Tongue (tissue), 2 donors: ENCODE results near the gene NCOA3. TPM values are rescaled to one million over a fixed set of nuclear protein-coding genes. Genes with fewer than 3 reads are reported as not detected.

Source experiments
- DNase-seq: peaks from one replicate; pipeline ENCODE4 v3.0.0-alpha.2; 2015
- total RNA-seq: library from RNA; depleted of rRNA; stranded (reverse); fragments of >200 nt; gene quantifications from one replicate; pipeline ENCODE4 v1.2.3, GENCODE V29; 2014

Gene NCOA3
- total RNA-seq, 1 donor from 2014 or later: 35.8 TPM

GRCh38 chr20:47600967-47601547, 99.4 kb downstream of the NCOA3 start:
- no peak for DNase-seq

DNA sequence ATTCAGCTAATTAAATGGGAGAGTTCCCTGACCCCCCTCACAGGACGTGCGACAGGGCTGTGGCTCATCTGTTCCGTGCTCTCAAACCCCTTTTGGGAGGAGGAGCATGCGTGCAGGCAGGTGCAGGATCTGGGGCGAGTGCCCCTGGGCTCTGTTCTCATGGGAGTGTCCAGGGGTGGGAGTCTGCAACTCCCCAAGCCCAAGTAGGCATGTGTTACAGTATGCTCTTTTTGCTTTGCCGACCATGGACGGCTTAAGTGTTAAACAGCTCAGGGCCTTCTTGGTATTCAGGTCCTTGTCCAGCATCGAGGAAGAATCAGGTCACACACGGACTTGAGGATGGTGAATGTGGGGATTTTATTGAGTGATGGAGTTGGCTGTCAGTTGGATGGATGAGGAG, 101.6 kb downstream of the NCOA3 start:
- no peak for DNase-seq

DNA sequence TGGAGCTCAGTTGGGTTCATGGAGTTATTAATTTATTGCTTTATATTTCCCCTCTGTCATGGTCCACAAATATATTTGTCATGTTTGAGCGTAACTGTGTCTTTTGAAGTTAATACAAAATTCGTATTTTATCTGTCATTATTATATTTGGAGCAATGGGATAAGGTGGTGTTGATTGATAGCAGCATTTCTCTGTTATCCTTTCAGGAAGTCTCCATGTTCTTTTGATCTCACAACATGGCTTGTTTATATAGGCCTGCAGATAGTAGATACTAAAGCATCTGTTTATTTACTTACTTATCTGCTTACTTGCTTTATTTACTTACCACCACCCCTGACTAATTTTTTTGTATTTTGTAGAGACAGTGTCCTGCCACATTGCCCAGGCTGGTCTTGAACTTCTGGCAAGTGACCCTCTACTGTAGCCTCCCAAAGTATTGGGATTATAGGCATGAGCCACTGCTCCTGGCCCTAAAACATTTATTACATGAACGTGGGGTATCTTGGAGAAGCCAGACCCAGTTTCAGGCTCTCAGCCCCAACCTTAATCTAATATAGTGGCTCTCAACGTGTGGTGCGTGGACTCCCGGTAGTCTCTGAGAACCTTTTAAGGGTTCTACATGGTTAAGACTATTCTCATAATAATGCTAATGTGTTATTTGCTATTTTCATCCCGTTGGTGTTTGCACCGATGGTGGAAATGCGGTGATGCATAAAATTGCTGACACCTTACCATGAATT, 104.2 kb downstream of the NCOA3 start:
- no peak for DNase-seq

- DNase-seq: no peak
These were observed 104.8 kb downstream of the NCOA3 start for GRCh38 chr20:47606414-47606982.

GRCh38 chr20:47606983-47607613, 105.4 kb downstream of the NCOA3 start:
- no peak for DNase-seq

DNA sequence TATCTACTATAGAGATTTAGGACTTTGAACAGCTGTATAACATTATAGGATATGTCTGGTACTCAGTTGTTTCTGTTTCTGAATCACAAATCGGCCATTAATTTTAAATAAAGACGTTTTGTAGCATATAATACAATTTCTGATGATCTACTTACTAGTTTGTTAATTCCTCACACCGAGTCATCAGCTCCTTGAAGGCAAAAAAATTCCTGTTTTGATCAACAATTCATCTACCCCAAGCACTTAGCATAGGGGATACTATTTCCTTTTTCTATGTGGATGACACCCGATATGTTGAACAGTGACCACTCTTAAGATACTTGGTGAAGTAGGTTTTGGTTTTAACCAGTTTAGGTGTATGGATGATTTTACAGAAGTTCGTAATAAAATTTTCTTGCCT, 107.3 kb downstream of the NCOA3 start:
- no peak for DNase-seq

DNA sequence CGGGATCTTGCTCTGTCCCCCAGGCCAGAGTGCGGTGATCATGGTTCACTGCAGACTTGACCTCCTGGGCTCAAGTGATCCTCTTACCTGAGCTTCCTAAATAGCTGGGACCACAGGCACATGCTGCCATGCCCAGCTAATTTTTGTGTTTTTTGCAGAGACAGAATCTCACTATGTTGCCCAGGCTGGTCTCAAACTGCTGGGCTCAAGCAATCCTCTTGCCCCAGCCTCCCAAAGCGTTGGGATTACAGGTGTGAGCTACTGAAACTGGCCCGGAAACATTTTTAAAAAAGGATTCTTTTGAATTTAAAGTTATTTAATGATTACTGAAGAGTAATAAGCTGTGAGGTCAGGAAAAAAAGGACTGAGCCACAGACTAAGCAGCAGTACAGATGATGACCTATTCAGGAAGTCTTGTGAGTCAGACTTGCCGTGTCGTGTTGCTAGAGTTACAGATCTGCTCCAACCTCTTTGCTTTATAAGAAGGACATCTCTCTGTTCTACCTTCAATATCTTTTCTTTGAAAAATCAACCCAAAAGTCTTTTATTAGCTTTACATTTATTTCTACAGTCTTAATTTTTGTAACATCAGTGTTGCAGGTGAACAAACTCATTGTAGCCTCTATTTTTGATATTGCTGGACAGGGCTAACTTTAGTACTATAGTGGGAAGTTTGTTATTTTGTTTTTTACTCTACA, 108.7 kb downstream of the NCOA3 start:
- no peak for DNase-seq

DNA sequence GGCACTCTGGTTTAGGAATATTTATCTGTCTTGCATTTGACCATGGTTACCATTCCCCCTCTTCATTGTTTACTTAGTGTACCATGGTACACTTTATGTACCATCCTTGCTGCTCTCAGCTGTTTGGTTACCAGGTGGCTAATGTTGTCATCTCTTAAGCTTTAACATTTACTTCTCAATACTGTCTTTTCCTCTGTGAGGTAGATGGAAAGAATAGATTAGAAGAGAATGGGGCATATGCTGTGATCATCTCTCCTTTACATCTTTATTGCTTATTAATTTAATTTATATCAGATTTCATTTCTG, 109.2 kb downstream of the NCOA3 start:
- no peak for DNase-seq

DNA sequence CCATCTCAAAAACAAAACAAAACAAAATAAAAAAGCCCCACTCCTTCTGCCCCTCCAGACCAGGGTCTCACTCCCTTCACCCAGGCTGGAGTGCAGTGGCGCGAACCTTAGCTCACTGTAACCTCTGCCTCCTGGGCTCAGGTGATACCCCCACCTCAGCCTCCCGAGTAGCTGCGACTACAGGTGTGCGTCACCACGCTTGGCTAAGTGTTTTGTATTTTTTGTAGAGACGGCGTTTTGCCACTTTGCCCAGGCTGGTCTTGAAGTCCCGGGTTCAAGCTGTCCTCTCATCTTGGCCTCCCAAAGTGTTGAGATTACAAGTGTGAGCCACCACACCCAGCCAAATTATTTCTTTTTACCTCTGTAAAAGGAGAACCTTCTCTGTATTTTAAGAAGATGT, 110.1 kb downstream of the NCOA3 start:
- DNase-seq: no peak

DNA sequence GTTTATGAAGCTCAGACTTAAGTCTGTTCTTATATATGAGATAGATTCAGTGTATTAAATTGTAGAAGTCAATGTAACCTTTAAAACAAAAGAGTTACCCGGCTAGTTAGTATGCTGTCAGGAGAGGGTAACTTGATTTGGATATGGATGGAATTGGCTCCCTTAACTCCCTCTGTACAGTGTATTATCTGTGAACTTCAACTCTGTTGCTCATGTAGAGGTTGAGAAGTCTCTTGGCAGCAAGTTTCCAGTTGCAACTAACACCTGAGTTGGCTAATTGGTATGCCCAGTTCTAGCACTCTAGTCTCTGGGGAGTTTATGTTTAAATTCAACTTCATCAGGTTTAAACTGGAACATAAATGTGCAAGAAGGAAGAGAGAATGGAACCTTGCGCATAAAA, 111.0 kb downstream of the NCOA3 start:
- DNase-seq: no peak

DNA sequence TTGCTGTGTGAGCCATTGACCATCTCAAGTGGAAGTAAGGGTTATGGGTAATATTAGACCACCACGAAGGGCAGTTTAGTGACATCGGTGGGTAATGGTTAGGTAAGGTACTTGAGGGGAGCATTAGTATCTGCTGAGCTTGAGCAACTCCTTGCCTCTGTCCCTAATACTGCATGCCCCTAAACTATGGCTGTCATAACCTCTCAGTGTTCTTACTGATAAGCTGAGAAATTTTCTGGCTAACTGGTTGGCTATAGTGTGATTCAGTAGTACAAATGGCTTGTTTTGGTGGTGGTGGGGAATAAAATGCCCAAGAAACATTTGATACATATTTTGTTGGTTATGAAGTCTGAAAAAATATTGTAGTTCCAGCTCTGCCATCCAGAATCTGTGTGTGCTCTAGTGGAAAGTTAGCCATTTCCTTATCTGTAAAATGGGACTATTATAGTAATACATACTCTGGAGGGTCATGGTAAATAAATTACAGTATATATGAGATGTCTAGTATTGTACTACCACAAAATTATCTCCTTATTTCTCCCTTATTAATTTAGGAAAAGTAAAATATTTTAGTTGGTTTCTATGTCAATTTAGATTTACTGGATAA, 113.1 kb downstream of the NCOA3 start:
- DNase-seq: no peak

DNA sequence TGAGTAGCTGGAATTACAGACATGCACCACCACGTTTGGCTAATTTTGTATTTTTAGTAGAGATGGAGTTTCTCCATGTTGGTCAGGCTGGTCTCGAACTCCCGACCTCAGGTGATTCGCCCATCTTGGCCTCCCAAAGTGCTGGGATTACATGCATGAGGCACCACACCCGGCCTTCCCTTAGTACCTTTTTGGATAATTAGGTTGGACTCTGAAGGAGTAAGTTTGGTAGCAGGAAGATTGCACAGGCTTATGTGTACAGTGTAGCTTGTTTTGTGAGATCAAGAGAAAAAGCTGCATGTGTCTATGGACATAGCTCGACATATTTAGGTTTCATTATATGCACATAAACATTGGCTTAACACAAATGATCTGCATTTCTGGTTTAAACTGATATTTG, 116.8 kb downstream of the NCOA3 start:
- no peak for DNase-seq

- DNase-seq: peak; percentile 81
These were observed 119.4 kb downstream of the NCOA3 start for GRCh38 chr20:47620808-47621805.

DNA sequence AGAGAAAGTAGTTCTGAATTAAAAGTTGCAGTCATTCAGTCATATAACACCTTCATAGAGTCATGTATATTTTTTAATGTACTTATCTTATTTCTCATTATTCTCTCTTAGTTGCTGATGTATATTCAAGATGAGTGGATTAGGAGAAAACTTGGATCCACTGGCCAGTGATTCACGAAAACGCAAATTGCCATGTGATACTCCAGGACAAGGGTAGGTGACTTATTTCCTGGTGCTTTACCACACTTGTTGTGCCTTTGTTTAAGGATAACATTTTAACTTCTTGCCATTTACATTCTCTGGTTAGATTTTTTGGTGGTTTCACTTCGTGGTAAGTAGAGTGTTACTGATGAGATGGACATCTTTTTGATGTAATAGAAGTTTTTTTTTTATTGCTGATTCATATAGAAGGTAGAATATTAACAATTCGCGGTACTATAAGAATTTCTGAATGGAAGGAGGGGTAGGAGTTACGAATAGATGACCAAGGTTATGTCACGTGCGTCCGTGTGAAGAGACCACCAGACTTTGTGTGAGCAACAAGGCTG, 120.5 kb downstream of the NCOA3 start:
- DNase-seq: no peak

GRCh38 chr20:47623206-47623605, 121.5 kb downstream of the NCOA3 start:
- DNase-seq: no peak

DNA sequence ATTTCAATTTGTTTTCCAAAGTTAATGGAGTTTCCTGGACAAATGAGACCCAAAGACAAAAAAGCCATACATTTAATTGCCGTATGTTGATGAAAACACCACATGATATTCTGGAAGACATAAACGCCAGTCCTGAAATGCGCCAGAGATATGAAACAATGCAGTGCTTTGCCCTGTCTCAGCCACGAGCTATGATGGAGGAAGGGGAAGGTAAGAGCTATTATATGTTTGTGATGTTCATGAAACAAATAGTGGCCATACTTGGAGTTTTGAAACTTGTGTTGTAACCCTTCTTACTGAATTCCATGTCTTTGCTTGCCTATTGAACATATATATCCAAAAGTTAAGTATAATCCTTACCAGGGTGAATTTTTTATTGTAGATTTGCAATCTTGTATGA, 125.9 kb downstream of the NCOA3 start:
- DNase-seq: no peak

- DNase-seq: no peak
These were observed 128.2 kb downstream of the NCOA3 start for GRCh38 chr20:47629907-47630306.

DNA sequence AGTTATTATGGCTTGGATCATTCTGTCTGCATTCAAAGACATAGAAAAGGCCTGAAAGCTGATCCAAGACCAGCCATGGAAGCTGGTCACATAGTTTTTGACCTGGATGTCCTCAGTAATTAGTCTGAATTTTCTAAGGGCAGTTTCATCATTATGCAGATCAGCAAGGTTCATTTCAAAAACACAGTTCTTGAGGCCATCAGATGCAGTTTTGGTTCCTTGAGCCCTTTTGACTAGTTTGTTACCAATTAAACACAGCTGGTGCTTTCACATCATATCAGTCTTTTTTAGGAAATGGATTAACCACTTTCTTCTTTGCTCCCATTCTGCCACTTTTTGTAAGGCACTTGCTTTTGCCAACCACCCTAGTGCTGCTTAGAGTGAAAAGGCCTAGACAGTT, 129.4 kb downstream of the NCOA3 start:
- no peak for DNase-seq

GRCh38 chr20:47635256-47635655, 133.6 kb downstream of the NCOA3 start:
- no peak for DNase-seq

DNA sequence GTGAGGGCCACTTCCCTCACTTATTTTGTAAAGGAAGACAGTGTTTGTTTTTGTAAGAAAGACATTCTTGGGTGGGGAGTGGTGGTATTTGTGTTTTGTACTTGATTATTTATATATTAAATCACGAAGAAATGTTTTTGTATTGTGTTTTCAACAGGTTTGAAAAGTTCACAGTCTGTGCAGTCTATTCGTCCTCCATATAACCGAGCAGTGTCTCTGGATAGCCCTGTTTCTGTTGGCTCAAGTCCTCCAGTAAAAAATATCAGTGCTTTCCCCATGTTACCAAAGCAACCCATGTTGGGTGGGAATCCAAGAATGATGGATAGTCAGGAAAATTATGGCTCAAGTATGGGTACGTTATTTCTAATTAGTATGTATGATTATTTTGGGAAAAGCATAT, 137.2 kb downstream of the NCOA3 start:
- DNase-seq: no peak

DNA sequence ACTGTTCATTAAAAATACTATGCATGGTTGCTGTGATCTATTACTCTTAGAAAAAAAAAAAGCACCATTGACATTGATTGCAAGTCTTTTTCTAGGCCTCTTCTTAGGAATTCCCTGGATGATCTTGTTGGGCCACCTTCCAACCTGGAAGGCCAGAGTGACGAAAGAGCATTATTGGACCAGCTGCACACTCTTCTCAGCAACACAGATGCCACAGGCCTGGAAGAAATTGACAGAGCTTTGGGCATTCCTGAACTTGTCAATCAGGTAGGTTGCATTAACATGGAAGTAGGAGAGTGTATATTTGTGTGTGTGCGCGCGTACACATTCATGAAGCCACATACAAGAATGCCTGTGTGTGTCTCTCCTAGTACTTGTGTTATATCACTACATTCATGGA, 140.4 kb downstream of the NCOA3 start:
- DNase-seq: no peak
